Calu3 (cell line): ENCODE measurements around the gene AEN. TPM values are rescaled to one million over a fixed set of nuclear protein-coding genes. Genes with fewer than 3 reads are reported as not detected.

Experiments
- BruUV-seq: library from RNA; stranded (reverse); fragments of 400-500 nt; replicated peaks from 2 replicates; lab custom pipeline; 2021; lab: Mats Ljungman, UMichigan
- CTCF ChIA-PET: fragments of 300-600 bp; sonication (Branson Sonifier 250); formaldehyde crosslinking; loops from one replicate; lab custom pipeline; 2022; ENCODE audit warnings: antibody characterized with exemption; lab: Charles Lee
- DNase-seq: peaks from one replicate; pipeline ENCODE4 v3.0.0; 2022
- H3K27ac Mint-ChIP-seq: one replicate; pipeline ENCODE4 v1.8.0; 2022; ENCODE audit warnings: mixed read lengths; ENCODE audit not compliant: unreplicated experiment
- H3K27me3 Mint-ChIP-seq: one replicate; pipeline ENCODE4 v1.8.0; 2022; ENCODE audit warnings: mixed read lengths; ENCODE audit not compliant: unreplicated experiment
- H3K36me3 Mint-ChIP-seq: one replicate; pipeline ENCODE4 v1.8.0; 2022; ENCODE audit warnings: mild to moderate bottlenecking, moderate library complexity, mixed read lengths; ENCODE audit not compliant: insufficient read depth, unreplicated experiment
- H3K4me1 Mint-ChIP-seq: one replicate; pipeline ENCODE4 v1.8.0; 2022; ENCODE audit warnings: mild to moderate bottlenecking, low read depth, mixed read lengths; ENCODE audit not compliant: unreplicated experiment
- H3K4me3 Mint-ChIP-seq: one replicate; pipeline ENCODE4 v1.8.0; 2022; ENCODE audit warnings: mild to moderate bottlenecking, low read depth, moderate library complexity, mixed read lengths; ENCODE audit not compliant: unreplicated experiment
- H3K9me3 Mint-ChIP-seq: one replicate; pipeline ENCODE4 v1.8.0; 2022; ENCODE audit warnings: low read depth, mixed read lengths; ENCODE audit not compliant: unreplicated experiment
- intact Hi-C: fragments of 100-400 bp; cut with micrococcal nuclease; formaldehyde crosslinking; loops from one replicate; pipeline ENCODE4 v1.10.0; 2022; ENCODE audit not compliant: unreplicated experiment
- total RNA-seq: library from RNA; stranded (reverse); gene quantifications from 2 replicates; pipeline ENCODE4 v1.2.3, GENCODE V29; 2022
- TF ChIP-seq, protein P1 (sequence below): fragments of 200-600 bp; IDR thresholded peaks from one replicate; pipeline ENCODE4 v1.8.0; 2022; ENCODE audit warnings: antibody characterized with exemption; ENCODE audit not compliant: unreplicated experiment

Gene AEN
- total RNA-seq, 1 experiment from 2014 or later, result 34.9 TPM

DNA sequence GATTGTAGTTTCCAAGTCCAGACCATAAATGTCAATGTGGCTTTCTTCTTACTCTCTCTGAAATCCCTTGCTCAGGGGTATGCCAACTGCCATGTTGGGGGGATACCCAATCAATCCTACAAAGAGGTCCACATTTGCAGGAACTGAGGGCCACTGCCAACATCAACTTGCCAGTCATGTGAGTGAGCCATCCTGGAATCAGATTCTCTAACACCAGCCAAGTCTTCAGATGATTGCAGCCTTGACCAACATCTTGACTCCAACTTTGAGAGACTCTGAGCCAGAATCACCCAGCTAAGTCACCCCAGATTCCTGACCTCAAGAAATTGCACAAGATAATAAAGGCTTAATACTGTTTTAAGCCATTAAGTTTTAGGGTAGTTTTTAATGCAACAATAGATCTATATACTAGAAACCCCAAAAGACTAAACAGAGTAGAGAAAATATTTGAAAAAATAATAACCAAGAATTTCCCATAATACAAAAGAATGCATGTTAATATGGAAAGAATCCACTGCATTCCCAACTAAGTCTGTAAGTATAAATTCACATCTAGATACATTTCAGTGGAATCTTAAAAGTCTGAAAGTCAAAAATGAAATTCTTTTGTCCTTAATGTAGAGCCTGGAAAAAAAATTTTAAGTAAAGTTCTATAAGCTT is 40.0 kb downstream of the AEN start:
- Mint-ChIP-seq H3K27ac (no peak overlapping the region), H3K4me1 (peaks cover 34% of the 10 kb centered on the region)
- intact Hi-C loops, result no loop called here

DNA sequence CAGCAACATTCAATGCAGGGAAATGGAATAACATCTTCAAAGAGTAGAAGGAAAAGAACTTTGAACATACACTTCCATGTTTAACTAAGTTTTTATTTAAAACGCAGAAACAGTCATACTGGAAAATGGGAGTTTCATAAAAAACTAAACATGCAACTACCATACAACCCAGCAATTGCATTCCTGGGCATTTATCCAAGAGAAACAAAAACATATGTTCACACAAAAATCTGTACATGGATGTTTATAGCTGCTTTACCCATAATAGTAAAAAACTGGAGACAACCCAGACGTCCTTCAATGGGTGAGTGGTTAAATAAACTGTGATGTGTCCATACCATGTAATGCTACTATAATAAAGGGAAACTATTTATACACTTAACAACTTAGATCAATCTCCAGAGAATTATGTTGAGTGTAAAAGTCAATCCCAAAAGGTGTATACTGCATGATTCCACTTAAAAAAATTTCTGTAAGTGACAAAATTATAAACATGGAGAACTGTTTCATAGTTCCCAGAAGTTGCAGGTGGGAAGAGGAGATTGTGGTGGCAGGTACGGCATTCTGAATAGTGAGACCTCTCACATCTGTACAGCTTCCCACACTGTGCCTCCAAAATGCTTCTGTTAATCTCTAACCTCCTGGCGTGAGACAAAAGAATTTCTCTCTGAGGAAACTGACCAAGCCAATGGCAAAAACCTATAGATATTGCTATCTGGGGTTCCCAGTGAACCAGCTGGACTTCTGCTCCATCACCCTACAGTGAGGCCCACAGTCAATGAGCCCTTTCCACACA is 40.8 kb downstream of the AEN start:
- BruUV-seq, result no TSS peak
- Mint-ChIP-seq H3K9me3 (no peaks in the 10 kb centered on the region), H3K36me3 (peaks cover 17% of the 10 kb centered on the region), H3K27ac (no peak overlapping the region), H3K4me1 (peaks cover 34% of the 10 kb centered on the region), H3K4me3 (no peak overlapping the region), H3K27me3 (no peaks in the 10 kb centered on the region)
- intact Hi-C loops, result no loop called here
- TF ChIP-seq, protein P1, sequence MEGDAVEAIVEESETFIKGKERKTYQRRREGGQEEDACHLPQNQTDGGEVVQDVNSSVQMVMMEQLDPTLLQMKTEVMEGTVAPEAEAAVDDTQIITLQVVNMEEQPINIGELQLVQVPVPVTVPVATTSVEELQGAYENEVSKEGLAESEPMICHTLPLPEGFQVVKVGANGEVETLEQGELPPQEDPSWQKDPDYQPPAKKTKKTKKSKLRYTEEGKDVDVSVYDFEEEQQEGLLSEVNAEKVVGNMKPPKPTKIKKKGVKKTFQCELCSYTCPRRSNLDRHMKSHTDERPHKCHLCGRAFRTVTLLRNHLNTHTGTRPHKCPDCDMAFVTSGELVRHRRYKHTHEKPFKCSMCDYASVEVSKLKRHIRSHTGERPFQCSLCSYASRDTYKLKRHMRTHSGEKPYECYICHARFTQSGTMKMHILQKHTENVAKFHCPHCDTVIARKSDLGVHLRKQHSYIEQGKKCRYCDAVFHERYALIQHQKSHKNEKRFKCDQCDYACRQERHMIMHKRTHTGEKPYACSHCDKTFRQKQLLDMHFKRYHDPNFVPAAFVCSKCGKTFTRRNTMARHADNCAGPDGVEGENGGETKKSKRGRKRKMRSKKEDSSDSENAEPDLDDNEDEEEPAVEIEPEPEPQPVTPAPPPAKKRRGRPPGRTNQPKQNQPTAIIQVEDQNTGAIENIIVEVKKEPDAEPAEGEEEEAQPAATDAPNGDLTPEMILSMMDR, result no peak
- CTCF ChIA-PET, result no interaction called here
- no peak for DNase-seq

More for the DNA sequence above, 40.0 kb downstream of the AEN start:
- Mint-ChIP-seq H3K36me3 (peaks cover 17% of the 10 kb centered on the region), H3K9me3 (no peaks in the 10 kb centered on the region), H3K4me3 (no peak overlapping the region), H3K27me3 (no peaks in the 10 kb centered on the region)
- CTCF ChIA-PET, result interaction anchor here (0.6 kb wide), 1 partner anchor 31 kb away, joined by 3 read pairs; no protein-coding TSS in a partner anchor
- BruUV-seq, result no TSS peak
- TF ChIP-seq, protein P1, result no peak
- no peak for DNase-seq

DNA sequence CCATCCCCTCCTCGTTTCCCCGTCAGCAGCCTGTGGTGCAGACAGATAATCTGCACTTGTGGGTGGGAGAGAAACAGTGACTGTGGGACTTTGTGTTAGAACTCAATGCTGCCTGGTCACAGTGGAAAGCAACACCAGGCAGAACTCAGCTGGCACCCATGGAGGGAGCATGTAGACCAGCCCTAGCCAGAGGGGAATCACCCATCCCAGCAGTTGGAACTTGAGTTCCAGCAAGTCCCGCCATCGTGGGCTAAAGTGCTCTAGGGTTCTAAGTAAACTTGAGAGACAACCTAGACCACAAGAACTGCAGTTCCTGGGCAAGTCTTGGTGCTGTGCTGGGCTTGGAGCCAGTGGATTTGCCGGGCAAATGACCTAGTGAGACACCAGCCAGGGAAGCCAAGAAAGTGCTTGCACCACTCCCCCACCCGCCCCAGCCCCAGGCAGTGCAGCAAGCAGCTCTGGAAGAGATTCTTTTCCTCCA is 42.0 kb downstream of the AEN start:
- peaks cover 5% of the 10 kb centered on the region for H3K27me3 Mint-ChIP-seq
- H3K4me1 Mint-ChIP-seq, result peaks cover 25% of the 10 kb centered on the region
- no peak for DNase-seq
- CTCF ChIA-PET, result interaction anchor here (2.0 kb wide), 1 partner anchor 24 kb away, joined by 6 read pairs; the partner anchor contains the start of gene ISG20
- TF ChIP-seq, protein P1, result no peak
- intact Hi-C loops, result no loop called here
- H3K9me3 Mint-ChIP-seq, result no peaks in the 10 kb centered on the region
- BruUV-seq, result no TSS peak
- H3K4me3 Mint-ChIP-seq, result no peak overlapping the region
- no peak overlapping the region for H3K27ac Mint-ChIP-seq
- H3K36me3 Mint-ChIP-seq, result peaks cover 11% of the 10 kb centered on the region

- Mint-ChIP-seq H3K9me3 (no peaks in the 10 kb centered on the region), H3K4me3 (no peak overlapping the region), H3K4me1 (peaks cover 14% of the 10 kb centered on the region), H3K36me3 (peaks cover 5% of the 10 kb centered on the region), H3K27me3 (peaks cover 15% of the 10 kb centered on the region), H3K27ac (no peak overlapping the region)
- DNase-seq, result peak; percentile 58
- BruUV-seq, result no TSS peak
- TF ChIP-seq, protein P1, result peak; percentile 35
- intact Hi-C loops, result loop anchor here (1.0 kb wide), 1 partner anchor 188 kb away; no protein-coding TSS in a partner anchor
- CTCF ChIA-PET, result interaction anchor here (0.6 to 2.0 kb wide), 2 partner anchors 26 to 160 kb away, joined by 4 to 6 read pairs; partner anchors contain the start of gene ISG20
Measured at GRCh38 chr15:88664151-88664778, 43.1 kb downstream of the AEN start.
